Measurements from ENCODE around the gene PPBP.

Gene PPBP, protein sequence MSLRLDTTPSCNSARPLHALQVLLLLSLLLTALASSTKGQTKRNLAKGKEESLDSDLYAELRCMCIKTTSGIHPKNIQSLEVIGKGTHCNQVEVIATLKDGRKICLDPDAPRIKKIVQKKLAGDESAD

DNA sequence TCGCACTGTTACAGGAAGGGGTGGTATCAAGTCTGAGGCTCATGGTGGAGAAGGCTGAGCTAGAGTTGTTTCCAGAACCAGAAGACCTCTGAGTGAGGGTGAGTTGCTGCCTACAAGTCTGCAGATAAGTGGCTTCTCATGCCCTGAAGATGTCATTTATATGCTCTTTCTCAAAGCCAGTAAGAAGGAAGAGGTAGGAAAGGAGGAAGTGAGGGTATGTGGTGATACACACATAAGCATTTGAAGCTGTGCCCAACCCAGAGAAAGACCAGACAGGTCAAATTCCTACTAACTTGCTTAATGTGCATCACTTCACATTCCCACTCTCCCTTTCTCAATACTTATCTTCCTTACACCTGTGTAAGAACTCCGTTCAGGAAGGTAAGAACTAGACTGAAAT, at the start of gene PPBP:
PPBP (minus strand) TSS at position 130 of the 400 bp plus-strand sequence; CDS start at position 43, 87 bp downstream.
- DNase-seq = peak; percentile 30

DNA sequence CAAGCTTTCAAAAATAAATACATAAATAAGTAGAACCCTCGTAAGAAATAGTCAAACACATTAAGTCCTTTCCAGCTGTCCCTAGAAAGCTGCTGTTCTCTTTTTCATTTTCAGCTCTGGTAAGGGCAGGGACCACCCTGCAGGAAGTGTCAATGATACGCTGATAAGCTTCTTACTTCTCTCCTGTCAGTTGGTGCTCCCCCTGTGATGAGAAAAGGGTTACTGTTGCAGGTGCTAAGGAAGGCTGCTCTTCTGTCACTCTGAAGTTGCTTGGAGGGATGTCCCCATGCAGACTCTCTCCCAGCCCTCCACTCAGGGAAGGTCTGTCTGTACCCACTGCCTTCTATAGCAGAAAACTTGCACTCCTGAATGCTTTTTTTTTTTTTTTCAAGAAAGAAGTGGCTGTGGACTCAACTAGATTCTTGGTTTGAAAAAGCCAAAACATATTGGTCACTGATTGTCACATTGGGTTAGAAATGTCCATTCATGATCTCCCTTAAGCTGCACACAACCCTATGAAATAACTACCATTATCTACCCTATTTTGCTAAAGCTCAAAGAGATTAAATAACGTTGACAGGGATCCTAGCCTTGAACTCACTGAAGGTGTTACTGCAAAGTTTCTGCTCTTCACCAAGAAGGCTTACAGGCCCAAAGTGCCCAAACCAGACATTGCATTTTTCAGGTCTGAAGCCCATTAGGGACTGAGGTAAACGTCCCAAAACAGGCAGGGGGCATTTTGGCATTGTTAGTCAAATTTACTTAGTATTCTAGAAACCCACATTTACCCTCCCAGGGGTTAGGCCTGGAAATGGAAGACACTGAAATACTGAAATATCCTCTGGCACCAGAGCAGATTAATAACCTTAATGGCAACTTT, 49.3 kb upstream of the PPBP start:
- DNase-seq = peak; percentile 32

DNA sequence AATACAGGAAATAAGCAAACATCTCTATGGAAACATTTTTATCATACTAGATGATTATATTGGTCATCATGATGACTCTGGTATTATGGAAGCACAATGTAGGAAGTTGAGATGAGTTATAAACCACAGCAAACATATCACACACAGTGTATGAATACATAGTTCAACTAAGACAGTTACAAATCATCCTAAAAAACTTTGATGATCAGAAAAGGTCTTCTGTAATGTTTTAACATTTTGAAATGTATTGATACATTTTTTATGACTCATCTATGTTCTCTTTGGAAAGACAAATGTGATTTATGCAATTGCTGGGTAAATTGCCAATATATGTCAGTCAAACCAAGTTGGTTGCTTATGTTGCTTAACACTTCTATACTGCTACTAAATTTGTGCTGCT, 45.7 kb upstream of the PPBP start:
- DNase-seq = no peak

DNA sequence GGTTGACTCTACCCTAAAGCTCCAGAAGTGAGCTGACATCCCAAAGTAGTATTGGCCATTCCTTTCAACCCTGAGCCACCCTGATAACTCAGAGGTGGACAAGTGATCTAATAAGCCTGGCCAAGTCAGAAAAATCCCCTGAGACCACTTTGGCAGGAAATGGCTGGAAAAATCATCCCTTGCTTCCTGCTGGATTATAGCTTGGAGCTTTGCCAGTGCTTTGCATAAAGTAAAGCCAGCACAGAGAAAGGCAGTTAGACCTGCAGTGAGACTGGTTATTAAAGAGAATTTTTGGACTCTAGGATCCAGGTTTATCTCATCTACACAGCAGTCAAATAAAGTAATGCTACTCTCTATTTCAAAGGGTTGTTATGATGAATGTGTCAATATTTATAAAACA, 44.1 kb upstream of the PPBP start:
- DNase-seq = no peak

DNA sequence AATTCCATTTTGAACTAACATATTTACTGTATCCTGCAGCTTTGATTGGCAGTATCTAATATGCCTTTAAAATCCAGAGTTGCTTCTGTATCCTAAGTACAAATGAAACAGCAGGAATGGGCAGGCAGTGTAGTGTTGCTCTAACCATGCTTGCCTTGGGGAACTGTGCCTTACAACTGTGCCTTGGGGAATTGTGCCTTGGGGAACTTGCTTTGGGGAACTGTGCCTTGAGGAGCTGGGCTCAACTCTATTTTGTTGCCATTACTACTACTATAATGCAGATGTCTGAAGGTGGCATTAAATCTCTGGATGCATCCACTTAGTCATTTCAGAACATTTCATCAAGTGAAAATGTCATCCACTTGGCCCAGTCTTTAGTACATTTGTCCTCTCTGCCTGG, 43.6 kb upstream of the PPBP start:
- no peak for DNase-seq

DNA sequence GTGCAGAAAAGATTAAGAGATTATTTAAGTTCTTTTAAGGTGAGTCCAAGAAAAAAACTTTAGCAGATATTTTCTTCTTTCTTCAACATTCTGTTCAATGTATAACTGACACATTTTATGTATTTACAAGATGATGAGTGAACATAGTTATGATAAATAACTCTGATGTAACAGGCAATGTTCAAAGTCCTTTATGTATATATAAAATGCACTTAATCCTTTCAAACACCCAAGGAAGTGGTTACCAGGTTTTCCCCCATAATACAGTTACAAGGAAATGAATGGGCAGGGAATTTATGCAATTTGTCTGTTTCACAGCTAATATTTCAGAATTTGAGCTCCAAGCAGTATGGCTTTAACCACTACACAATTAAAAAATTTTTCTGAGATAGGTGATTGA, 42.3 kb upstream of the PPBP start:
- DNase-seq = no peak

DNA sequence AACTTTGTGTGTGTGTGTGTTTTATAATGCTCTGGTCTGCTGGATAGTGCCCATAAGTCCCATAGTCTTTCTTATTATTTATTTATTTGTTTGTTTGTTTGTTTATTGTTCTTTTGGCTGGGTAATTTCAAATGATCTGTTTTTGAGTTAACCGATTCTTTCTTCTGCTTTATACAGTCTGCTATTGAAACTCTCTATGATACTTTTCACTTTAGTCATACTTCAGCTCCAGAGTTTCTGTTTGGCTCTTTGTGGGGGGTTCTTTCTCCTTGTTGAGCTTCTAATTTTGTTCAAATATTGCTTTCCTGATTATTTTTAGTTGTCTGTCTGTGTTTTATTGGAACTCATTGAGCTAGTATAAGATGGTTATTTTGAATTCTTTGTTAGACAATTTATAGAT, 40.5 kb upstream of the PPBP start:
- DNase-seq = no peak

DNA sequence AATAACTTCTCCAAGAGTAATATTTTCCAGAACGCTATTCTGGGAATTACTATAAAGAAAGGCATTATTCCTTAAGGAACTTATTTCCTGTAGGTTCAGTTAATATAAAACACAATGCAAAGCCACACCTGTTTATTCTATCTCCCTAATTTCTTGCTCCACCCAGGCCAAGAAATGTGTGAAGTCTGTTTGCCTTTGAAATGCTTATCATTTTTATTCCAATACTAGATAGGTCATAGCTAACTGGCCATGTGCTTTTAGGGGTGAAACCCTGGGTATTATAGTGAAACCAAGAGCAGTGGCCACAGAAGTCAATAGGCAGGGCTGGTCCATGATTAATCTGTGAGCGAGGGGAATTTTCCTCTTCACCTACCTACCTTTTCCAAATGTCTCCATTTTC, 35.7 kb upstream of the PPBP start:
- DNase-seq = no peak

DNA sequence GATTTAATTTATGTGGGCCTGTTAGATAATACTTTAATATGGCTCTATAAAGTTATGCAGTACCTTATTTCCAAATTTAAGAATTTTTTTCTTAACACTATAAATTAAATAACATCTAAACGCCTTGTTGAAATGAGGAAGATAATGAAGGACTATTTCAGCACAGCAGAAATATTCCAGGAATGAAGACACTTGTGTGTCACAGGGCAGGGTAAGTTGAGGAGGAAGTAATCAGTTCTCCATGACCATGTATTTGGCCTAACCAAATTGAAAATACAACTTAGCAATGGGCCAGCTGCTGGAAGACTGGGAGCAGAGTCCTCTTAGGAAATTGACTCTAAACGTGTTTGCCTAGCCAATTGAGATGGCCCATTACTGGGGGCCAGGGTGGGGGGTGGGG, 33.6 kb upstream of the PPBP start:
- no peak for DNase-seq

DNA sequence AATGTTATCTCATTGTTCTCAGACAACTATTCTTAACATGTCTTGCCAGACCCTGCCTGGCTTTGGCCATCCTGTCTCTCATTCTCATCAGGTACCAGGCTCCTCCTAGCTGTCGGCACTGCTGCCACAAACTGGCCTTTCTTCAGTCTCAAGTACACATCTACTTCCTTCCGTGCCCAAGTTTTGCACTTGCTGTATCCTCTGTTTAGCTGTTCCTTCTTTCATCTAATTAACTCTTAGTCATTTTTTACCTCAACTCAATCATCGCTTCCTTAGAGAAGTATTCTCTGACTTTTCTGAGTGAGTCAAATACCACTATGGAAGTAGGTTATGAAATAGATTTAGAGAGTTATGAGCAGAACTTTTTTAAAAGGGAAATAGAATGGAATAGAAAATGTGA, 30.8 kb upstream of the PPBP start:
- peak; percentile 69 for DNase-seq

DNA sequence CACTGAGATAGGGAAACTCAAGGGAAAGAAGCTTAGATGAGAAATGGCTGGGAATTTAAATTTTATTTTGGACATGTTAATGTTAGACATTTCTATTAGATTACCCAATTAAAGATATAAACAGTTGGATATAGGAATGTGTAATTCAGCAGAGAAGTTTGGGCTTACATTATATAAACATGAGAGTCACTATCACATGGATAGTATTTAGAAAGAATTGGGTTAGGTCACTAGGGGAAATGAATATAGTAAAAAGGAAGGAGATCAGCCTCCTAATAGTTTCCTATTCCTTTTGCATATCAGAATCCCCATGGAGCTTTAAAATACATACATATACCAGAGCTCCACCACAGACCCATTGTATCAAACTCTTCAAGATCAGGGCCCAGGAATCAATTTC, 30.1 kb upstream of the PPBP start:
- no peak for DNase-seq

DNA sequence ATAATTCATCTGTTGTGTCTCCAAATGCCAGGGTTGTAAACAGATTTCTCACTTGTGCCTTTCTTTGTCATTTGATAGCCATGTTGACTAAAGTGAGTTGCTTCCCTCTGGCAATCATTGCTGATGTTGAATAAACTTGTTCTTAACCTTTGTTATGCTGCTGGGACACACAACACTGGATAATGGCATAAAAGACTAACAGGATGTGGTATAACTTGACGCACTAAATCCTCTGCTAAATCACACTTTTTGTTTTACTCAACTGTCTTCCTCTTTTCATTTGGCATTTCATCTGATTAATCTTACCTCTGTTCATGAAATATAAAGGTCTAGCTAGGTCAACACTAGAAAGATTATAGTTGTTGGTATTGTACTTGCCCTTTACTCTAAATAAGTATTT, 28.1 kb upstream of the PPBP start:
- no peak for DNase-seq

DNA sequence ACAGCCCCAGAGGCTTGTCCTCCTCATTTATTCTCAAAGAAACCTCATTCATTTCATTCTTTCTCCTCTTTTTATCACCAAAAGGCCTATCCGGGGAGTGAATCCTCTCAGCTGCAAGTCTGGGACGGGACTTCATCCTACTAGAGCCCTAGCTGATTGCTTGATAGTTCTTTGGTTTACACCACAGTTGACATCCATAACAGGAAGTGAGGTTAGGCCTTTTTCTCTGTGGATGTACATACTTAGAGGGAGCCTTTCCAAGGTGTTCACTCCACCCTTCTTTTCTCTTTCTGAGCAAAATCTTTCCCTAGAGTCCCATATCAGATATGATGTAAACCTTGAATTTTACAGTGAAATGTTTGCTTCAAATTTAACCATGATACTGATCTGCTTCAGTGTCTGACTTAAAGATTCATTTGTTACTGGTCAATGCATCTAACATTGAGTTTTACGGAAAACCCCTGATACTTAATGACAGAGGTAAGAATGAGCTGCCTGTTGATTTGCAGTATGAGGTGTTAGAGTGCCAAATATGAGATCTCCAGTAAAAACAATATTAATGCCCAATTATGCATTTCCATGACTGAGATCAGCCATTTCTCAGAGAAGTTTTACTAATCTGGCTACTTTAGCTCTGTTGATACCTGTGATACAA, 27.3 kb upstream of the PPBP start:
- no peak for DNase-seq

DNA sequence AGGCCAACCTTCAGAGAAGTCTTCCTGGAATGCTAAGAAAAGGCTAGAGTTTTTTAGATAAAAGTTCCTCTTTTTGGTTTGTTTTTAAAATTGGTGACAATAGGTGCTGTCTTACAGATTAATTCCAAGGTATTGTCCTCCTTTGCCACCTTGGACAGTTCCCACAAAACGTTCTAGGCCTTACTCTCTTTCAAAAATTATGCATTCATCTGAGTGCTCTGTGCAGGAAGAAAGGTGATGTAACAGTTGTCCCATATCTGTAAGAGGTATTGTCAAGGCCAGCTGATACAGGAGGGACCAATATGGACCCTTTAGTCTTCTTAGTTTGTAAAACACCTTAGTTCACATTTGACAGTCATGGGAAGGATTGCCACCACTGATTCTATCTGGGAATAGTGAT, 26.3 kb upstream of the PPBP start:
- no peak for DNase-seq

DNA sequence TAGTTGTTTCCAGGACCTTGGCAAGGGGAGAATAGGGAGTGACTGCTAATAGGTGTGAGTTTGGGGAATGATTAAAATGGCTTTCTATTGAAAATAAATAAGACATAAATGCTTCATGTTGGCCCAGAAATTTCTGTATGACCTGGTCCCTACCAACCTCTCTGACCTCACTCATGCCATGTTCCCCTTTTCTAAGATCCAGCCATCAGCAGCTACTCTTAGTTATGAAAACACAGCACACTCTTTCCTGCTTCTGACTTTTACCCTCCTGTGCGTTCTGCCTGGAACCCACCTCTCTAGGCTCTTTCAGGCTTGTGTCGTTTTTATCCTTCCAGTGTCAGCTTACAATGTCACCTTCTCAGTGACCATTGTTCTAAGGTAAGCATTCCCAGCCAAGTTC, 25.3 kb upstream of the PPBP start:
- no peak for DNase-seq

DNA sequence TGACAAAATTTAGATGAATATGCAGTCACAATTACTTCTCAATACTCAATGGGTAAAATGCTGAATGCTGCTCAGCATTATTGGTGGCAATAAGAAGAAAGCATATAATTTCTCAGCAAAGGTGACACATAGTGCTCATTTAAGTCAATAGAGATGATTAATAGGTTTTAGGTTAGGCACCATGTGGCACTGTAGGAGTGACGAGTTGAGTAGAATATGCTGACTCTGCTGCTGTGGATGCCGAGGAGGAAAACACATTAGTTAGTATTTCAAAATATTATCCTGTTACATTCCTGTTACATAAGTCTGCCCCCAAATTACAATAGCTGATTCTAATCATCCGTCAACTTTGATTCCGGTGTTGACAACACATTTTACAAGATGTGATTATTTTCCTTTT, 24.1 kb upstream of the PPBP start:
- no peak for DNase-seq

DNA sequence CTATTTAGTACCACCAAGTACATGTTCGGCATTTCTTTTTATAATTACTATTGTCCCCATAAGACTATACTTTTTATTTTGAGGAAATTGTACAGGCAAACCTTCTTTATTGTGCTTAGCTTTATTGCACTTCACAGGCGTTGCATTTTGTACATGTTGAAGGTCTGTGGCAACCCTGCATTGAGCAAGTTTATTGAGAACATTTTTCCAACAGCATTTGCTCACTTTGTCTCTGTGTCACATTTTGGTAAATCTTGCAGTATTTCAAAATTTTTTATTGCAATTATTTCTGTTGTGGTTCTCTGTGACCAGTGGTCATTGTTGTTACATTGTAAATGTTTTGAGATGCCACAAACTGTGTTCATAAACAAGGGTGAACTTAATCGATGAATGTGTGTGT, 21.3 kb upstream of the PPBP start:
- no peak for DNase-seq

DNA sequence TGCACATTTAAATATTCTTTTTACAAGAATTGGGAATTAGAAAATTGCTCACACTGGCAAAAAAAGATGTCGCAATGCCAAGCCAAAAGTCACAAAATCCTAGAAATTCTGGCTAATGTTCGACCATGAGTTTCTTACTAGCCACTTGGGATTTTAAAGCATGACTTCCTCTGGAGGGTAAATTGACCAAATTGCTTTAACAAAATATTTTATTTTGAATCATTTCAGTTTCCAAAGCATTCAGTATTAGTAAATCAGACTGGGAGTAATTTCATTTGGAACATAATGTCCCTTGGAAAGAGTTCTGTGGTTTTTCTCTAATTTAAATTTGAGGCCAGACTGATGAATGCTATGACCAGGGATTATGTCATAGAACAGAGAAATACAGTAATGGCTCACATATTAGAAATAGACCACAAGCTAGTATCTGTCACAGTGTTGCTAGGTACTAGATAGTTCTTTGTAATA, 18.1 kb upstream of the PPBP start:
- DNase-seq = no peak

DNA sequence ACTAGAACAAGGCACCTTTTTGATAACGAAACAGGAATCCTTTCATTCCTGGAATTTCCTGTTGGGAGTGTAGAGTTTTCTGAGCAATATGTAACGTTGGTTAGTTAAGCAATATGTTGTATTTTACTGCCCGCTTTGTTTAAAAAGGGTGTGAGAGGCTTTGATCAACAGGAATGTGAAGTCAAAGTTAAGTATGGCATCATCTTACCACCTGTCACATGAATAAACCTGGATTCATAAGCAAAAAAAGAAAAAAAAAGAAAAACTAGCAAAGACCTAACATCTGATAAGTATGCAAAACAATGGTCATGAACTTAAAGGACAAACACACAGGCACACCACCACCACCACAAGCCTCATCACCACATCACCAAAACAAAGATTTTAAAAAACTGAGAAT, 17.5 kb upstream of the PPBP start:
- no peak for DNase-seq

DNA sequence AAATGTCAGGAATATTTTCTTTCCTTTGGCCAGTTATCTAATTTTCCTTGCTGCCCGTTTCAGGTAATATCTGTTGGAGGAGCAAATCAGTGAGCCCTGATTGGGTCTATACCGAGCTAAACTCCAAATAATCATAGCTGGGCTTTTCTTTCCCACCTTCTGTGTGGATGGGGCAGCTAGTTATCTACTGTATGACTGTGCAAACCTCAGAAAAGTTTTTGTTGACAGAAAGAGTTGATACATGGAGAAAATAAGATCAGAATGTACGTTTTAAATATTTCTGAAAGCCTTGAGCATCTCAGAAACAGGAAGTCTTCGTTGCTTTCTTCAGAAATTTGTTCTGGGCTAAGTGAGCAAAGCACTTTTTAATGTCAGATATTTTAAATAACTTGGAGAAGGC, 16.7 kb upstream of the PPBP start:
- DNase-seq = no peak

DNA sequence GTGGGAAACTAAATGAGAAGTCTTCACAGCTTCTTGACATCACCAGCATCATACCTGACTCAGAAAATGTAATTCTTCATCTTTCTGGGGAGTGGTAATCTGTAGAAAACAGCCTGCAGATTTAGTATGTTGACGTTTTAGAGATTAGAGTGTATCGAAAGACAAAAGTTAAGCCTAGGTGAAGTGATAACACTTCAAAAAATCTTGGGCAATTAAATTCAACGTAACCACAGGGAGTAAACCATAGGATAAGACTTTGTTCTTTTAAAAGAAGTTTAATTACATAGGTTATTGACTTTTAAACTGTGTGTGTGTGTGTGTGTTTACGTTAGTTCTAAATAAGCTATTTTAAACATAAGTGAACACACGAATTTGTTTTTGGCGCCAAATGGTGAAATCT, 12.3 kb upstream of the PPBP start:
- DNase-seq = no peak

DNA sequence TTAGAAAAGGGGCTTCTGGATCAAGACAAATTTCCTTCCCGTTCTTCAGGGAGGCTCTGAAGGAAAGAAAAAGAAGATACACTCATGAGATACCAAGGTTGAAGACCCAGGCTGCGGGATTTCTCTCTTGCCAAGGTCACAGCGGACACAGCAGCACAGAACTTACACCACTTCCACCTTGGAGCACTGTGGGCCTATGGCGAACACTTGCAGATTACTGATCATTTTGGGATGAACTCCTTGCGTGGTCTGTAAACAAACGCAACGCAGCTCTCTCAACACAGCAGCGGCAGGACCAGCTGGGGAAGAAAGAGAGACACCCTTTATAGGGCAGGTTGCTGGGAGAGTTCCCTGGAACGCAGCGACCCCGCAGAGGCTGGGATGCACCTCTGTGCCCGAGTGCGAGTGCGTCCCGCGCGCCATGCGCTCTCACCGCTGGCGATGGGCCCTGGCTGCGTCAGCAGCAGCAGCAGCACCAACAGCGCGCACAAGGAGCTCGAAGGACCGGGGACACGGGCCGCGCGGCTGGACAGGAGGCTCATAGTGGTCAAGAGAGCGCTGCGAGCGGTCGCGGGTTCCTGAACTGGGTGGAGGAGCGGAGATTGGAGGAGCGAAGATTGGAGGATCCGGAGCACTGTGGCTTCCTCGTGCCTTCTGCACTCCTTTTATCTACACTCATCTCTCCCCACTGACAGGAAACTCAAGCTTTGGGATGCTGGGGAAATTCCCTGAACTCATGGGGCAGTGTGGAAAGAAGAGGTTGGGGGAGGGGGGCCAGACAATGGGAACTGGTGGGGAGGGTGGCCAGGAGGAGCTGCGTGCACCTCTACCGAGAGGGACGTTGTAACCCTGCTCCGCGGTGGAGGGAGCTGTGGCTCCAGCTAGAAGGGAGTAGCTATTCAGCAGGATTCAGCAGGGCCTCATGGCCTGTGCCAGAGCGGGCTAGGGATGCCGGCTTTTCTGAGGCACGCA, 10.3 kb upstream of the PPBP start, which contains the start of gene CXCL5:
CXCL5 (minus strand) TSS at position 638 of the 972 bp plus-strand sequence; CDS start at position 542, 96 bp downstream.
- DNase-seq = no peak

DNA sequence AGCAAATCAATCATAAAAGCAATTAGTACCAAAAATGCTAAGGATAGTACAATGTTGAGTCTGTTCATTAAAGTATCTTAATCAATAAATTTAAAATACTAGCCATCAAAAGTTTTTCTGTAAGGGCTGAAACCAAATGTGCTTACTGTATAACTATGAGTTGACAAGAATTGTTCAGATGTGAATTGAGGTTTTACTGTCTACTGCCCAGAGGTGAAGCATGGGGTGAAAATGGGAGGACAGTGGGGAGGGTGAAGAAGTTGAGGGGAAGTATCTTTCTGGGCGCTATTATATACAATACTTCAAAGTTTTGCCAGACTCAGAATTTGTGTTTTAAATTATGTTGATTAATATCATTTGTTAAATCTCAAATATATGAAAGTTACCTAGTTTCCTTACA, 4.1 kb upstream of the PPBP start:
- DNase-seq = no peak

Measured in GDM1 (cell line).